Left cardiac atrium (tissue), 4 donors: Measurements from ENCODE around the gene ERO1B. TPM values are rescaled to one million over a fixed set of nuclear protein-coding genes. Genes with fewer than 3 reads are reported as not detected.
A peak's percentile ranks its signal among the peaks of the same experiment; 100 is the strongest.
"Not testable (repeated sequence)": the region's sequence is repeated elsewhere in the genome, so short reads cannot be mapped to it uniquely, and the experiment has no call there.

ENCODE experiments used
- ATAC-seq, 2 donors: fragments of 200-7000 bp; cut with Tn5 transposase; one replicate each; pipeline ENCODE4 v1.9.1; 2020; ENCODE audit warnings: mild to moderate bottlenecking in 2 of 2, moderate library complexity in 2 of 2
- DNase-seq: peaks from one replicate; pipeline ENCODE4 v3.0.0-alpha.2; 2020
- intact Hi-C, 2 donors: fragments of 100-400 bp; cut with DNase I; formaldehyde crosslinking; loops; one replicate each; pipeline versions ENCODE4 v1.14.1 to v1.15.1; 2022 to 2023
- long read RNA-seq: library from polyadenylated mRNA; unstranded; transcript quantifications from one replicate; pipeline ENCODE4 v2.0.0, GENCODE V29; 2021
- total RNA-seq, 2 donors: library from RNA; stranded (reverse); fragmentation: NEBNext Ultra II Directional; extraction: Animal tissue kit (Norgen Biotek cat#: 25700); gene quantifications; one replicate each; pipeline ENCODE4 v1.2.1, GENCODE V29; 2021
- donor health status: DM: no; HTN: yes; CAD: no.
- donor health status: DM: no; HTN: yes; CAD: no; lungs with severe emphysema.
- donor health status: DM: yes; HTN: yes; CAD: no.
- donor health status: Dilated cardiomyopathy.

ERO1B gene
- total RNA-seq: 1 to 10 TPM; 4.7 to 5.5 TPM
- long read RNA-seq, partial matches to known transcripts: 2 of 5 reads
- long read RNA-seq, other reads (novel, unspliced or antisense): 3 of 5 reads

GRCh38 chr1:236281654-236282424, at the start of gene ERO1B:
ERO1B (minus strand) TSS chr1:236281958; CDS start chr1:236281783, 175 bp downstream.
- peak; percentile 98 for DNase-seq
- intact Hi-C loops: no loop called here
- peak; percentile 99 to 100 for ATAC-seq

GRCh38 chr1:236331412-236331811, 49.7 kb upstream of the ERO1B start:
- intact Hi-C loops: not testable (repeated sequence)

GRCh38 chr1:236326432-236326831, 44.7 kb upstream of the ERO1B start:
- DNase-seq (no peak), ATAC-seq (no peak)
- intact Hi-C loops: no loop called here

More at GRCh38 chr1:236331412-236331811, 49.7 kb upstream of the ERO1B start:
- not testable (repeated sequence) for ATAC-seq, DNase-seq

- intact Hi-C loops: no loop called here
- no peak for DNase-seq
- no peak for ATAC-seq
Measured at GRCh38 chr1:236325567-236325966, 43.8 kb upstream of the ERO1B start.

GRCh38 chr1:236323819-236324411, 42.2 kb upstream of the ERO1B start:
- DNase-seq: no peak
- intact Hi-C loops: no loop called here
- no peak for ATAC-seq

- no peak for DNase-seq
- intact Hi-C loops: no loop called here
- no peak for ATAC-seq
Measured at GRCh38 chr1:236322566-236323409, 41.0 kb upstream of the ERO1B start.

GRCh38 chr1:236321101-236321500, 39.3 kb upstream of the ERO1B start:
- intact Hi-C loops: no loop called here
- ATAC-seq: no peak

GRCh38 chr1:236320671-236321070, 38.9 kb upstream of the ERO1B start:
- ATAC-seq: no peak
- DNase-seq: no peak
- intact Hi-C loops: no loop called here

More at GRCh38 chr1:236321101-236321500, 39.3 kb upstream of the ERO1B start:
- no peak for DNase-seq

- ATAC-seq (no peak), DNase-seq (no peak)
- intact Hi-C loops: no loop called here
Measured at GRCh38 chr1:236320214-236320613, 38.5 kb upstream of the ERO1B start.

- no peak for DNase-seq
- ATAC-seq: no peak
- intact Hi-C loops: no loop called here
Measured at GRCh38 chr1:236316437-236316836, 34.7 kb upstream of the ERO1B start.

GRCh38 chr1:236315518-236315917, 33.8 kb upstream of the ERO1B start:
- intact Hi-C loops: no loop called here
- no peak for ATAC-seq
- DNase-seq: no peak

GRCh38 chr1:236315092-236315491, 33.3 kb upstream of the ERO1B start:
- intact Hi-C loops: no loop called here
- ATAC-seq (no peak), DNase-seq (no peak)

GRCh38 chr1:236314050-236314449, 32.3 kb upstream of the ERO1B start:
- intact Hi-C loops, ATAC-seq, DNase-seq: not testable (repeated sequence)

GRCh38 chr1:236313427-236313826, 31.7 kb upstream of the ERO1B start:
- DNase-seq: no peak
- ATAC-seq: no peak
- intact Hi-C loops: no loop called here

GRCh38 chr1:236311040-236311439, 29.3 kb upstream of the ERO1B start:
- ATAC-seq: no peak
- no peak for DNase-seq
- intact Hi-C loops: no loop called here

GRCh38 chr1:236308827-236309226, 27.1 kb upstream of the ERO1B start:
- ATAC-seq: no peak
- no peak for DNase-seq
- intact Hi-C loops: no loop called here

- DNase-seq: no peak
- intact Hi-C loops: no loop called here
- ATAC-seq: no peak
Measured at GRCh38 chr1:236307435-236307834, 25.7 kb upstream of the ERO1B start.

- DNase-seq: no peak
- ATAC-seq: no peak
- intact Hi-C loops: no loop called here
Measured at GRCh38 chr1:236304682-236305081, 22.9 kb upstream of the ERO1B start.

- intact Hi-C loops: no loop called here
- ATAC-seq (no peak), DNase-seq (no peak)
Measured at GRCh38 chr1:236303675-236304074, 21.9 kb upstream of the ERO1B start.

GRCh38 chr1:236302941-236303340, 21.2 kb upstream of the ERO1B start:
- DNase-seq (no peak), ATAC-seq (no peak)
- intact Hi-C loops: no loop called here
